NCI-H2227 (cell line): Measurements from ENCODE around the gene MYADML2.
"Not testable (repeated sequence)": the region's sequence is repeated elsewhere in the genome, so short reads cannot be mapped to it uniquely, and the experiment has no call there.

Experiments
- DNase-seq: peaks from one replicate; lab custom pipeline; 2025; ENCODE audit not compliant: unreplicated experiment; lab: John Stamatoyannopoulos, UW

The MYADML2 gene, protein sequence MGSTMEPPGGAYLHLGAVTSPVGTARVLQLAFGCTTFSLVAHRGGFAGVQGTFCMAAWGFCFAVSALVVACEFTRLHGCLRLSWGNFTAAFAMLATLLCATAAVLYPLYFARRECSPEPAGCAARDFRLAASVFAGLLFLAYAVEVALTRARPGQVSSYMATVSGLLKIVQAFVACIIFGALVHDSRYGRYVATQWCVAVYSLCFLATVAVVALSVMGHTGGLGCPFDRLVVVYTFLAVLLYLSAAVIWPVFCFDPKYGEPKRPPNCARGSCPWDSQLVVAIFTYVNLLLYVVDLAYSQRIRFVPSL

DNA sequence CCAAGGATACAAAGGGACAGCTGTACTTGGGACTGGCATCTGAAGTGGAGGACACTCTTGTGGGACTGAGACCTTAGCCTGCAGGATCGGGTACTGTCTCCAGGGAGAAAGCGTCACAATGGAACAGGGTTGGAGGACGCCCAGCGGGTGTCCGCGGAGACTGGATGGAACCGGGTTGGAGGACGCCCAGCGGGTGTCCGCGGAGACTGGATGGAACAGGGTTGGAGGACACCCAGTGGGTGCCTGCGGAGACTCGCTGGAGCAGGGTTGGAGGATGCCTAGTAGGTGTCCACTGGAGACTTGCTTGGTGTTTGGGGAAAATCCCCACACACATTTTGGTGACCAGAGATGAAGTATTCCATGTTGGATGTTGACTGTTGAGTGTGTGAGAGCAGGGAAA, at the start of gene MYADML2:
MYADML2 (minus strand) TSS at position 45 of the 400 bp plus-strand sequence. CDS start 5,492 bp downstream, outside the sequence.
- no peak for DNase-seq

DNA sequence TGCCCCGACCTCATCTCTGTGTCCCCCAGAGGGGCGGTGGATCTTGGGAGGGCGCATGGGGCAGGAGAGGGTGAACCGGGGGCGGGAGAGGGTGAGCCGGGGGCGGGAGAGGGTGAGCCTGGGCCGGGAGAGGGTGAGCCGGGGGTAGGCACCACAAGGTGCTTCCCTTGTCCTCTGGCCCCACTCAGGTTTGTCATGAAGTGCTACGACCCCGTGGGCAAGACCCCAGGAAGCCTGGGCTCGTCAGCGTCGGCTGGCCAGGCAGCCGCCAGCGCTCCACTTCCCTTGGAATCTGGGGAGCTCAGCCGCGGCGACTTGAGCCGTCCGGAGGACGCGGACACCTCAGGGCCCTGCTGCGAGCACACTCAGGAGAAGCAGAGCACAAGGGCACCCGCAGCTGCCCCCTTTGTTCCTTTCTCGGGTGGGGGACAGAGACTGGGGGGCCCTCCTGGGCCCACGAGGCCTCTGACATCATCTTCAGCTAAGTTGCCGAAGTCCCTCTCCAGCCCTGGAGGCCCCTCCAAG, 49.3 kb upstream of the MYADML2 start:
- no peak for DNase-seq

DNA sequence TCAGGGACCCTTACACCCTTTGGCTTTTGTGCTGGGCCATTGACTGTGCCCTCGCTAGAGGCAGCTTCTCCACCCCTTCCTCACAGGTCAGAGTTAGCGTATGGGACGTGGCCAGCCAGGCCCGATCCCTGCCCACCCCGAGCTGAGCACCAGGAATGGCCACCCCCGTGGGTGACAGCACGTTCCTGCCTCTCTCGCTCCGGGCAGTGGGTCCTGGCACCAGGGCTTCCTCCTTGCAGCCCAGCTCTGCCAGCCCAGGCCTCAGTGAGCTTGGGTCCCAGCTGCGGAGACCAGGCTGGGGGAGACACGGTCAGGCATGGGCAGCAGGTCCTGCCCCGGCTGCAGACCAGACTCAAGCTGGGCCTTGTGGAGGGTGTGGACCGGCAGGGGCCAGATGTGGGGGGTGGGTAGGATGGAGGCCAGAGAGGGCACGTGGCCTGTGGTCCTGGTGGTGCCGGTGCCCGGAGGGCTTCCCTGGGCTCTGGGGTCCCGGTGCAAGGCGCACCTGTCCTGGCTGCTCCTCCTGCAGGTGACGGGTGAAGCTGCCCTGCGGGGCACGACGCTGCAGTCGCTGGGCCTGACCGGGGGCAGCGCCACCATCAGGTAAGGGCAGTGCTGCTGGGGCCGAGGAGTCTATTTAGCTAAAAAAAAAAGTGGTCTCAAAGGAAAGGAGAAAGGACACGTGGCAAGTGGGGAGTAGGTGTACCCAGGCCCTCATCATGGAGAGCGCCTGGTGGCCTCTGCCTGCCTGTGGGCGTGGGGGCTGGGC, 48.6 kb upstream of the MYADML2 start:
- no peak for DNase-seq

GRCh38 chr17:81994593-81995462, 47.8 kb upstream of the MYADML2 start:
- no peak for DNase-seq

- no peak for DNase-seq
These were observed 46.9 kb upstream of the MYADML2 start for GRCh38 chr17:81993729-81994592.

- no peak for DNase-seq
These were observed 45.5 kb upstream of the MYADML2 start for GRCh38 chr17:81992306-81993102.

DNA sequence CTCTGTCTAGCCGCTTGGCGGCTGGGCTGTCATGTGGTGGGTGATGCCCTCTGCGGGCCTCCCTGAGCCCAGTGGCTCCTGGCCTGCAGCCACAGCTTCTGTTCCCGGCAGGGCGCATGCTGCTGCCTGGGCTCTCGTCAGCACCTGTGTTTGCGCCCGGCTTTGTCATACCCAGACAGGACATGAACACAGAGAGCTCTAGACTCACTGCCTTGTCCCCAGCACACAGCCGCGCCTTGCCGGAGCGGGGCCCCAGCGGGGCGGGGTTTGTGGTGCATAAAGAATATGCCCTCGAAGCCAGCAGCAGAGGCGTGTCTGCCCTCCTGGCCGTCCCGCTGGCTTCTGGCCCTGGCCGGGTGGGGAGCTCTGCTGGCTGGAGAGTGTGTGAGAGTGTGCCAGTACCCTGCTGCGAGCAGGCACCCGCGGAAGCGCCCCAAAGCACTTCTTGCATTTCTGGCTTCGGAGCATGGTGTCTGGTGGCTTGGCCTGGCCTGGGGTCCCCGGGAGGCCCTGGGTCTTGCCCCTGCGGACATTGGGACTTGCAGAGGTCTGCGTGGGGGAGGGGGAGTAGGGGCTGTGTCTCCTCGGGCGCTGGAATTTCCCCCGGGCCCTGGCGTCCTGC, 44.8 kb upstream of the MYADML2 start:
- no peak for DNase-seq

DNA sequence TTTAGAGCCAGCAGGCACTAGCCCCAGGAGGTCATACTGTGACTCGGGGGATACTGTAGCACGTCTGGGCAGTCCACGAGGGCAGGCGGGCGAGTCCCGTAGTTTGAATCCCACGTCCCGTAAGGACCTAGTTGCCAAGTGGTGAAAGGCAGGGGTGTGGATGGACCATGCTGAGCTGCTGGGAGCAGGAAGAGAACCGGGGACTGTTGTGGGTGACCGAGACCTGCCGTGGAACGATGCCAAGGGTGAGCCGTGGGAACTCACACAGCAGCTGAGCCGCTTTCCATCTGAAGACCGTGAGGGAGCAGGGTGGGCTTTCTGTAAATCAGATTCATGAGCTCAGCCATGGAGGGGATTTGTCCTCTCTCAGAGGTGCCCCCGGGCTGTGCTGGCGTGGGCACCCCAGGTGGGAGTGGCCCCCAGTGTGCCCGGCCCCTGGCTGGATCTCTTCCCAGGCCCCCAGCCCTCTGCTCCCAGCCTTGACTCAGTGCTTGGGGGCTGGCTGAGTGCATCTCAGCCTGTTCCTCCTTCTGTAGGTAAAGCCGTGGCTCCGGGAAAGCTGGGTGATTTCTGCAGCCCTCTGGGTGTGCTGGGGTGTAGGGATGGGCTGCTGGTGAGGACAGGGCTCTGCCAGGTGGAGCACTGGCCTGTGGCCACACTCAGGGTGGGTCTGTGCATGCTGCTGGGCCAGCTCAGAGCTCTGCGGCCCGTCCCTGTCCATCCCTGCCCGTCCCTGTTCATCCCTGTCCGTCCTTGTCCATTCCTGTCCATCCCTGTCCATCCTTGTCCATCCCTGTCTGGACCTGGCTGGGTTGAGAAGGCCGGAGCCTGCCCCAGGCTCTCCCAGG, 44.0 kb upstream of the MYADML2 start:
- no peak for DNase-seq

DNA sequence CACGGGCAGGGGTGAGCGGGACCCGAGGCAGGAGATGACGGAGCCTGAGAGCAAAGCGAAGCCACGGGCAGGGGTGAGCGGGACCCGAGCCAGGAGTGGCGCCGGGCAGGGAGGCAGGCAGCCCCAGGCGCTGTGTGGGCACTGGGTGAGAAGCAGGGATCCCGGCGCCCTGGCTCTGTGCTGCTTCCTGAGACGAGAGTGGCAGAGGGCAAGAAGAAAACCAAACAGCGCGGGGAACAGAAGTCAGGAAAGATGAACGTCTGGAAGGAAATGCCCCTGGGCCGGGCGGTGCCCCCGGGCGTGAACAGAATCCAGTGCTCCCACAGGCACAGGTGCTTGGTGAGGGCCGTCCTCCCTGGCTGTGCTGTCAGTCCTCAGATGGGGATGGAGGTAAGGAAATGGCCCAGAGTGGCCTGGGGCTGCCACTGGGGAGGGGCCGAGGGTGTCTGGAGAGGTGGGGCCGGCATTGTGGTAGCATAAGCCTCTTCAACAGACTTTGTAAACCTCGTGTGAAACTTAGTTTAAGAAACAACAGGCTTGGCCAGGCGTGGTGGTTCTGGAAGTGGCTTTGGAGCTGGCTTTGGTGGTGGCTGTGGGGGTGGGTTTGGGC, 40.2 kb upstream of the MYADML2 start:
- DNase-seq, result no peak

DNA sequence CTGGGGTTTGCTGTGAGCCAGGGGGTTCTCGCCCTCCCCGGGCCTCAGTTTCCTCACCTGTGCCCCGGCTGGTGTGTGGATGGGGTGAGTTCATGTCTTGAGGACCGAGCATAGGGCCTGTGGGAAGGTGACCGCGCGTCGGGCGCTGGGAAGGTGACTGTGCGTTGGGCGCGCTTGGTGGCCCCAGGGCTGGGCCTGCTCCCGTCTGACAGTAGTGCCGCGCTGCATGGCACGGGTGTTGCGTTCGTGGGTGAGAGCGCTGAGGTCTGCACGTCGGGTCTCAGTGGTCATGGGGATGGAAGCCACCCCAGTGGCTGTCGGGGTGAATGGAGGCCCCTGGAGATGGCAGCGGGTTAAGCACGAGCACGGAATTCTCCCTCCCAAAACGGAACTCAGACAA, 39.6 kb upstream of the MYADML2 start:
- DNase-seq, result no peak

DNA sequence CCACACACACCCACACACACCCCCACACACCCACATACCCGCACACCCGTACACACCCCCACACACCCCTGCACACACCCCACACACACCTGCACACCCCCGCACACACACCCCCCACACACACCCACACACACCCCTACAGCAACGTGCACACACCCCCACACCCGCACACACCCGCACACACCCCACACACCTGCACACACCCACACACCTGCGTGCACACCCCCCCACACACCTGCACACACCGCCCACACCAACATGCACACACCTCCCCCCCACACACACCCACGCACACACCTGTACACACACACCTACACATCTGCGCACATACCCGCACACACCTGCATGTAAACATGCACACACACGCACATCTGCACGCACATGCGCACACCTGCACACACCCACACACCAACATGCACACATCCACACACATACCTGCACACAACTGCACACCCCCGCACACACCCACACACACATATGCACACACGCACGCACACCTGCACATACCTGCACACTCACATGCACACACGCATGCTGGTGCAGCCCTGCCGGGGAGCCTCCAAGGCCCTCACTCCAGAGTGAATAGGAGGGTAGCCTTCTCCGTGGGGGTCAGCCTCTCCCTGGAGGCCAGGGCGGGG, 37.9 kb upstream of the MYADML2 start:
- DNase-seq, result no peak

- DNase-seq, result no peak
These were observed 36.8 kb upstream of the MYADML2 start for GRCh38 chr17:81983639-81984373.

GRCh38 chr17:81983011-81983638, 36.1 kb upstream of the MYADML2 start:
- no peak for DNase-seq

- not testable (repeated sequence) for DNase-seq
These were observed 34.5 kb upstream of the MYADML2 start for GRCh38 chr17:81981511-81981910.

- DNase-seq, result no peak
These were observed 33.8 kb upstream of the MYADML2 start for GRCh38 chr17:81980707-81981343.

DNA sequence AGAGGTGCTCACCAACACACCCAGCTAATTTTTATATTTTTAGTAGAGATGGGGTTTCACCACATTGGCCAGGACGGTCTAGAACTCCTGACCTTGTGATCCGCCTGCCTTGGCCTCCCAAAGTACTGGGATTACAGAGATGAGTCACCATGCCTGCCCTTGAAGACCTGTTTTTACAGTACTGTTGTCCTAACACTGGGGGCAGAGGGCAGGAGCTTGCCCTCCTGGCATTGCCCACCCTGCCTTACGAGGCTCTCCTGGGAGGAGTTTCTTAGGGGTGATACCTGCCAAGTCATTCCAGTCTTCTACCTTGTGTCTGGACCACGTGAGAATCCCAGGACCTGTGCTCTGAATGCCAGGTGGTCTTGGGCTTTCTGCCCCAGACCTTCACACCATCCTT, 33.1 kb upstream of the MYADML2 start:
- no peak for DNase-seq
